Transverse colon (tissue), 3 donors: ENCODE data around the gene TCOF1.

Experiments used
- CTCF ChIP-seq, 5 experiments: fragments of 200-600 bp in 3 of 5; fragments of 450-650 bp in 2 of 5; sonication (generic) in 3 of 5; IDR thresholded peaks; 1 replicate in 2 of 5; 2 replicates in 3 of 5; pipeline ENCODE4 v1.5.1; 2016 to 2017; ENCODE audit warnings: antibody characterized with exemption in 5 of 5, inconsistent platforms in 3 of 5, mild to moderate bottlenecking in 2 of 5, moderate library complexity in 1 of 5
- EP300 ChIP-seq: sonication (generic); formaldehyde crosslinking; IDR thresholded peaks from one replicate; pipeline ENCODE4 v1.6.1; 2017; ENCODE audit warnings: antibody characterized with exemption, low read depth

GRCh38 chr5:150410524-150411244 is 53.2 kb downstream of the TCOF1 start:
- TF ChIP-seq CTCF (IDR thresholded peaks at IDR 0.05) (no peak), EP300 (no peak)
